Activated T-helper 17 cell treated with anti-CD3 and anti-CD28 coated beads, Interleukin-2, amount 50 U/mL, for 72 hours (primary cell): ENCODE data around the gene PARVB. TPM values are rescaled to one million over a fixed set of nuclear protein-coding genes. Genes with fewer than 3 reads are reported as not detected.

Source experiments
- ATAC-seq: fragments of 150-1000 bp; cut with Tn5 transposase; replicated peaks from 2 replicates; pipeline ENCODE4 v1.10.0; 2021; ENCODE audit warnings: mild to moderate bottlenecking, moderate library complexity
- H3K27ac Mint-ChIP-seq: one replicate; pipeline ENCODE4 v1.8.0; 2022; ENCODE audit warnings: mixed read lengths
- H3K27me3 Mint-ChIP-seq: one replicate; pipeline ENCODE4 v1.8.0; 2022; ENCODE audit warnings: mixed read lengths
- H3K36me3 Mint-ChIP-seq: one replicate; pipeline ENCODE4 v1.8.0; 2022; ENCODE audit warnings: low read depth, mild to moderate bottlenecking, mixed read lengths
- H3K4me1 Mint-ChIP-seq: one replicate; pipeline ENCODE4 v1.8.0; 2022; ENCODE audit warnings: mixed read lengths
- H3K4me3 Mint-ChIP-seq: one replicate; pipeline ENCODE4 v1.8.0; 2022; ENCODE audit warnings: mild to moderate bottlenecking, mixed read lengths
- H3K9me3 Mint-ChIP-seq: one replicate; pipeline ENCODE4 v1.8.0; 2022; ENCODE audit warnings: mixed read lengths
- total RNA-seq, 2 donors: library from RNA; stranded (reverse); gene quantifications; one replicate each; pipeline ENCODE4 v1.2.3, GENCODE V29; 2022

PARVB gene
- total RNA-seq, 2 donors from 2014 or later: 50.2 to 66.1 TPM

DNA sequence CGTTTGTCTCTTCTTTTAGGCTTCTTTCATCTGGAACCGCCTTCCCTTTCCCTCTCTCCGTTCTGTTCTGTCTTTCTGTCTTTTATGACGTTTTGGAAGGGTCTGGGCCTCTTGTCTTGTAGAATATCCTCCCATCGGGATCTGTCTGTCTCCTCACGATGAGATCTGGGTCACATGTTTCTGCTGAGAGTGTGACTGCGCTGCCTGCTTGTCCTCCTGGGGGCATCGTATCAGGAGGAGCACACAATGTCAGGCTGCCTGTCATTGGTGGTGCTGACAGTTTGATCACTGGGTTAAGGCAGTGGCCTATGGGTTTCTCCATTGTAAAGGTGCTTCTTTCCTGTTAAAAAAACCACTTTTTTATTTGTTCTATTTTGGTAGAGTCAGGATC, 96.2 kb downstream of the PARVB start:
- no peak for ATAC-seq
- H3K9me3 Mint-ChIP-seq: peaks cover 4% of the 10 kb centered on the region
- H3K27ac Mint-ChIP-seq: no peak overlapping the region
- H3K4me1 Mint-ChIP-seq: peaks cover 6% of the 10 kb centered on the region
- peaks cover 41% of the 10 kb centered on the region for H3K36me3 Mint-ChIP-seq
- no peaks in the 10 kb centered on the region for H3K27me3 Mint-ChIP-seq
- H3K4me3 Mint-ChIP-seq: no peak overlapping the region

DNA sequence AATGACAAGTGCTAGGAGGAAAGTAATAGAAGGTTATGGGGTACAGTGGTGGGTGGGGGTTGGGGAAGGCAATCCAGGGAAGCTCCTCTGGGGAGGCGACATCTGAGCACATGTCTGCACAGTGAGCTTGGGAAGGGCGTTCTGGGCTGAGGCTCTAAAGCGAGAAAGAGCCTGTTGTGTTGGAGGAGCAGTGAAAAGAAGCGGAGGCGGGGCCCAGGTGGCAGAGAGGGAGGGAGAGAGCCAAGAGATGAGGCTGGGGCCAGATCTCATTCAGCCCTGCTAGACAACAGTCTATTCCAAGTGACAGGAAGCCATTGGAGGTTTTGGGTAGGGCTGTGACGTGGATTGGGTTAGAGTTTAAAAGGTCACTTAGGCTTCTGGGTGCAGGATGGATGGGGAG, 101.3 kb downstream of the PARVB start:
- H3K36me3 Mint-ChIP-seq: peaks cover 36% of the 10 kb centered on the region

DNA sequence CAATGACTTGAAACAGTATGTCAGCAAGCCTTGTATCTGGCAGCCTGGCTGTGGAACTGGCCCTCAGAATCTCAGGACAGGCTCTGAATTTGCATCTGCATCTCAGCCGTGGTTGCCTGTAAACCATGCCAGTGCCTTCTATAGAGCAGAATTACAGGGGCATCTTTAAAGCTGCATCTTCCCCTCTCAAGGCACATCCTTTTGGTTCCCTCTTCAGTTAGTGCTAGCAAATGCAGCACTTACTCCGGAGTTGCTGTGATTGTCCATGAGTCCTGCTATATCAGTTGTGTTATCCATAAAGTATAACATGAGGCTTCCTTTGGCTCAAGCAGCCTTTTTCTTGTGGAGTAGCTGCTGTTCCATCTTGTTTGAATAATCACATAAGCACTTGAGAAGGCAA, 102.7 kb downstream of the PARVB start:
- ATAC-seq: no peak
- peaks cover 5% of the 10 kb centered on the region for H3K4me1 Mint-ChIP-seq
- H3K36me3 Mint-ChIP-seq: peaks cover 30% of the 10 kb centered on the region
- H3K27me3 Mint-ChIP-seq: no peaks in the 10 kb centered on the region
- no peak overlapping the region for H3K4me3 Mint-ChIP-seq
- no peak overlapping the region for H3K27ac Mint-ChIP-seq
- peaks cover 12% of the 10 kb centered on the region for H3K9me3 Mint-ChIP-seq

More for the DNA sequence above, 101.3 kb downstream of the PARVB start:
- Mint-ChIP-seq H3K27me3 (no peaks in the 10 kb centered on the region), H3K27ac (no peak overlapping the region), H3K4me1 (peaks cover 5% of the 10 kb centered on the region), H3K9me3 (peaks cover 12% of the 10 kb centered on the region), H3K4me3 (no peak overlapping the region)
- ATAC-seq: no peak

DNA sequence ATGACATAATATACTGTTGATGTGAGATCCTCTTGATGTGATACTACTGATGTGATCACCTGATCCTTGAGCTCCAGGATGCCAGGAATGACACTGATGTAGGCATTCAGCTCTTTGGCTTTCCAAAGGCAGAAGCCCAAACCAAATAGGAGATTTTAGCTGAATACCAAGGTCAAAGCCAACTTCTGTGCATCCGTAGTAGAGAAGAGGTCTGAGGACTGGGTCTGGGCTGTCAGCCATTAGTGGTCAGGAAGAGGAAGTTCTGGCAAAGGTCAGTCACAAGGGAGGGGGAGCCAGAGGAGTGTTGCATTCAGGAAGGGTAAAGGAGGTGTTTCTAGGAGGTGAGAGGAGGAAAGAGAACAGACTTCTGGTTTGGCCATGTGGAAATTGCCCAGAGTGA, 103.3 kb downstream of the PARVB start:
- no peak for ATAC-seq
- H3K36me3 Mint-ChIP-seq: peaks cover 32% of the 10 kb centered on the region
- peaks cover 12% of the 10 kb centered on the region for H3K9me3 Mint-ChIP-seq
- peaks cover 5% of the 10 kb centered on the region for H3K4me1 Mint-ChIP-seq
- no peaks in the 10 kb centered on the region for H3K27me3 Mint-ChIP-seq
- H3K27ac Mint-ChIP-seq: no peak overlapping the region
- no peak overlapping the region for H3K4me3 Mint-ChIP-seq

DNA sequence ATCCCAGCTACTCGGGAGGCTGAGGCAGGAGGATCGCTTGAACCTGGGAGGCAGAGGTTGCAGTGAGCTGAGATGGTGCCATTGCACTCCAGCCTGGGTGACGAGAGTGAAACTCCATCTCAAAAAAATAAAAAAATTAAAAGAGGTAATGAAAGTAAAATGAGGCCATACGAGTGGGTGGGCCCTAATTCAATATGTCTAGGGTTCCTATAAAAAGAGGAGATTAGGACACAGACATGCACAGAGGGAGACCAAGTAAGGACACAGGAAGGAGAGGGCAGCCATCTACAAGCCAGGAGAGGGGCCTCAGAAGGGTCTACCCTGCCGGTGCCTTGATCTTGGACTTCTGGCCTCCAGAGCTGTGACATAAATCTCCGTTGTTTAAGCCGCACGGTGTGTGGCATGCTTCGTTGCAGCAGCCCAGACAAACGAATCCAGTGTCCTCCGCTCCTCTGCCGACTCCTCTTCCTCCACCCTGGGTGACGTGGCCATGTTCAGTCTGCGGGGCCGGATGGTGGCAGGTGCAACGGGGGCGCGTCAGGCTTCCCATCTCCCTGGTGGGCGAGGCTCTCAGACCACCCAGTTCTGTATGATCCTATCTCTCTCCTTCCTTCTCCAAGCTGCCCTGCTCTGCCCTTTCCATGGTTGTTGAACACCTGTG, 105.0 kb downstream of the PARVB start:
- Mint-ChIP-seq H3K36me3 (peaks cover 39% of the 10 kb centered on the region), H3K27me3 (no peaks in the 10 kb centered on the region), H3K27ac (no peak overlapping the region), H3K4me3 (no peak overlapping the region), H3K4me1 (peaks cover 5% of the 10 kb centered on the region), H3K9me3 (peaks cover 12% of the 10 kb centered on the region)
- no peak for ATAC-seq

DNA sequence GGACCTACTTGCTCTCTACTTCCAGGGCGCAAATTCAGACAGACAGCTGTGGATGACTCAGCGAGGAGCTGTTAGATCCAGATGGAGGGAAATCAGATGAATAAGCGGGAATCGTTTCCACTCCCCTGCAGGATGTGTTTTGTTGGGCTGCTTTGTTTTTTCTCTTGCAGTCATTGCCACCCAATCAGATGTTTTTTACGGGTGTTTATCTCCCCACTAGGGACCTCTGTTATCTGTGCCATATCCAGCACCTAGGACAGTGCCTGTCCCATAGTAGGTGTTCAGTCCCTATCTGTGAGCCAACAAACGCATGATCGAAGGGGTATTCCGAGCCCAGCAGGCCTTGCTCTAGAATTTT, 105.5 kb downstream of the PARVB start:
- H3K9me3 Mint-ChIP-seq: peaks cover 12% of the 10 kb centered on the region
- H3K36me3 Mint-ChIP-seq: peaks cover 42% of the 10 kb centered on the region
- H3K4me3 Mint-ChIP-seq: no peak overlapping the region
- H3K27ac Mint-ChIP-seq: no peak overlapping the region
- no peaks in the 10 kb centered on the region for H3K27me3 Mint-ChIP-seq
- ATAC-seq: no peak
- H3K4me1 Mint-ChIP-seq: peaks cover 5% of the 10 kb centered on the region

DNA sequence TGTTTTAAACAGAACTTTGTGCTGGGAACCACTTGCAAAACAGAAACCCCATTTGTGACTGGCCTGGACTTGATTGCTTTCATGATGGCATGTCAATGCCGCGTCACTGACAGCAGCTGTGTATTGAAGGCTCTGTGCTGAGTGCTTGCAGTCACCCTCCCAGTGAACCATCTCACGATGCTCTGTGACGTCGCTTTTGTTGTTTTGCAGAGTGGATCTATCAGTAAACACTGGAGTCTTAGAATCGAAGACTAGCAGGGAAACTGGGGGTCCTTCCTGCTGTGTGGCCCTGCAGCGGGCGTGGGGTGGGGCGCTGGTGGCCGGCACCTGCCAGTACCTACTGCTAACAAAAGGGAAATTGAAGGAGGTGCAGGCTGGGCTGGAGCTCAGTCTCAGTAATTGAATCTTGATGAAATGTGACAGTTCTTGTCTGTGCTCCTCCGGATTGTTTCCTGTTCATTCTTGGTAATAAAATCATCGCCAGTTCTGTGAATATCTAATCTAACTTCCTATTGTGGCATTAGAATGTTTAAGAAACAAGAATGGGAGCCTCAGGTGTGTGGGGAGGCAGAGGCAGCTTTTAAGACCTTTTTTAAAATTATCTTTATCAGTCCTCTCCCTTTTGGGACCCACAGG, 106.1 kb downstream of the PARVB start:
- Mint-ChIP-seq H3K36me3 (peaks cover 37% of the 10 kb centered on the region), H3K4me3 (no peak overlapping the region), H3K9me3 (peaks cover 9% of the 10 kb centered on the region), H3K27me3 (no peaks in the 10 kb centered on the region), H3K4me1 (peaks cover 5% of the 10 kb centered on the region), H3K27ac (no peak overlapping the region)
- no peak for ATAC-seq

DNA sequence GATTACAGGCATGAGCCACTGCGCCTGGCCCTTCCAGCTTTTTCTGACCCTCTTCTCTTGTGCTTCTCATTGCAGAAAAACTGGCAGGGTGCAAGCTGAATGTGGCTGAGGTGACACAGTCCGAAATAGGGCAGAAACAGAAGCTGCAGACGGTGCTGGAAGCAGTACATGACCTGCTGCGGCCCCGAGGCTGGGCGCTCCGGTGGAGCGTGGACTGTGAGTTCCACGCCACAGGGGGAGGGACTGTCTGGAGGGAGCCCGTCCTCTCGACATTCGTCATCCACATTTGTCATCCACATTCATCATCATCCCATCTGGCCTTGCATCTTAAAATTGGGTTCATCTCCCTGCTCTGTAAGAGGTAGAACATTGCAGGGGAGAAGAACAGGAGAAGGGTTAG, 107.3 kb downstream of the PARVB start:
- H3K27me3 Mint-ChIP-seq: no peaks in the 10 kb centered on the region
- H3K27ac Mint-ChIP-seq: no peak overlapping the region
- peaks cover 10% of the 10 kb centered on the region for H3K9me3 Mint-ChIP-seq
- H3K36me3 Mint-ChIP-seq: peaks cover 40% of the 10 kb centered on the region
- peaks cover 5% of the 10 kb centered on the region for H3K4me1 Mint-ChIP-seq
- no peak overlapping the region for H3K4me3 Mint-ChIP-seq
- no peak for ATAC-seq

DNA sequence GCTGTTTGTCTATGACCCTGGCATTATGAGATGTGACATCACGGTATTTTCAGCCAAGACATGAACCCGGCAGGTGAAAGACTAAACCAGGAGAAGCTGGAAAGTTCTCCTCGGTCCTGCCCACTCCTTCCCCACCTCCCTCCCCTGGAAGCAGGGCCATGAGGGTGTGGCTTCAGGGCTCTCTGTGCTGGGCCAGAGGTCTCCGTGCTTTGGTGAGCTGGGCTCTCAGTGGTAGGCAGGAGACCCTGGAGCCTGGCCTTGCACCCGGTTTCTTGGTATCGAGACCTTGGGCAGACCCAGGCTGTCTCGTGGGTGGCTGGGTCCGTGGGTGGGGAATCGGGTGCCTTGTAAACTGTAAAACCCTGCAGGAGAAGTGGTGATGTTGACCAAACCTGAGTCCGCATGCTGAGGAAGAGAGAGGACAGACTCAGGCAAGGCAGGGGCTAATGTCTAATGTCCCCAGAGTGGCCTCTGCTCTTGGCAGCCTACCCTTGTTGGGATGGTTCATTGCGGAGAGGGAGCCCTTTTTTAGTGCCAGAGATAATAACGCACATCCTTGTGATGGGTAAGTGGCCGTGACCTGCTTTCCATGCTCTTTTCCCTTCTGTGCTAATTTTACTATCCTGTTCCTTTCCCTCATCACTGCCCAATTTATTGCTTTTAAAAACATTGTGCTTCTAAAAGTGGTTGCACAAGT, 108.0 kb downstream of the PARVB start:
- Mint-ChIP-seq H3K9me3 (peaks cover 16% of the 10 kb centered on the region), H3K4me1 (peaks cover 5% of the 10 kb centered on the region), H3K36me3 (peaks cover 47% of the 10 kb centered on the region), H3K4me3 (no peak overlapping the region), H3K27me3 (no peaks in the 10 kb centered on the region), H3K27ac (no peak overlapping the region)
- ATAC-seq: no peak

DNA sequence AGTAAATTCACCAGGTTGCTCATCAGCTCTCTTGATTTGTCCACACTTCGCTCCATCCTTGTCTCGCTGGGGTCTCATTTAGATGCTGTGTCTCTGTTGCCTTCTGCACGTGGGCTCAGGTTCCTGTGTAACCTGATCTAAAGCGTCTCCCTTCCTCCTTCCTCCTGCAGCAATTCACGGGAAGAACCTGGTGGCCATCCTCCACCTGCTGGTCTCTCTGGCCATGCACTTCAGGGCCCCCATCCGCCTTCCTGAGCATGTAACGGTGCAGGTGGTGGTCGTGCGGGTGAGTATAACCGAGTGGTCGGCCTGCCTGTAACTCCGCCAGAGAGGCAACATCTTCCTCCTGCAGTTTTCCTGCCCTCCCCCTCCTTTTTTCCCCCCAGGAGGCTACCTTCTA, 108.6 kb downstream of the PARVB start:
- ATAC-seq: no peak
- no peaks in the 10 kb centered on the region for H3K4me1 Mint-ChIP-seq
- no peaks in the 10 kb centered on the region for H3K27me3 Mint-ChIP-seq
- H3K27ac Mint-ChIP-seq: no peak overlapping the region
- peaks cover 14% of the 10 kb centered on the region for H3K9me3 Mint-ChIP-seq
- peaks cover 51% of the 10 kb centered on the region for H3K36me3 Mint-ChIP-seq
- no peak overlapping the region for H3K4me3 Mint-ChIP-seq

DNA sequence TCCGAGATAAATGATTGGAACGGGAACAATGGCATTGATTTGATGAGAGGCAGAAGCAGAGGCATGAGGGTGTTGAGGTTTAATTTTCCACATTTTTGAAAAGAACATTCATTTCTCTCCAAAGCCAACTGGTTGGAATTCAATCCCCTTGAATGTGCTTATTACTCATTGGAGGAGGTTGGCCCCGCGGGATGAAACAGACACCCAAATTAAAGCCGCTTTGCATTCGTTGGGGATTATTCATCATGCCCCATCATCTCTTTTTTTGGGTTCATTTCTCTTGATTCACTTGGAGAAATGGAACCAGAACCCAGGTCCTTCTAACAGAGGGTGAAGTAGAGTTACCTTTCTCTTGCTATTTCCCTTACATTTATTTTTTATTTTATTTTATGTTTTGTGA, 109.1 kb downstream of the PARVB start:
- peaks cover 56% of the 10 kb centered on the region for H3K36me3 Mint-ChIP-seq
- H3K4me3 Mint-ChIP-seq: no peak overlapping the region
- H3K27ac Mint-ChIP-seq: no peak overlapping the region
- no peaks in the 10 kb centered on the region for H3K27me3 Mint-ChIP-seq
- no peak for ATAC-seq
- H3K9me3 Mint-ChIP-seq: peaks cover 17% of the 10 kb centered on the region
- no peaks in the 10 kb centered on the region for H3K4me1 Mint-ChIP-seq

DNA sequence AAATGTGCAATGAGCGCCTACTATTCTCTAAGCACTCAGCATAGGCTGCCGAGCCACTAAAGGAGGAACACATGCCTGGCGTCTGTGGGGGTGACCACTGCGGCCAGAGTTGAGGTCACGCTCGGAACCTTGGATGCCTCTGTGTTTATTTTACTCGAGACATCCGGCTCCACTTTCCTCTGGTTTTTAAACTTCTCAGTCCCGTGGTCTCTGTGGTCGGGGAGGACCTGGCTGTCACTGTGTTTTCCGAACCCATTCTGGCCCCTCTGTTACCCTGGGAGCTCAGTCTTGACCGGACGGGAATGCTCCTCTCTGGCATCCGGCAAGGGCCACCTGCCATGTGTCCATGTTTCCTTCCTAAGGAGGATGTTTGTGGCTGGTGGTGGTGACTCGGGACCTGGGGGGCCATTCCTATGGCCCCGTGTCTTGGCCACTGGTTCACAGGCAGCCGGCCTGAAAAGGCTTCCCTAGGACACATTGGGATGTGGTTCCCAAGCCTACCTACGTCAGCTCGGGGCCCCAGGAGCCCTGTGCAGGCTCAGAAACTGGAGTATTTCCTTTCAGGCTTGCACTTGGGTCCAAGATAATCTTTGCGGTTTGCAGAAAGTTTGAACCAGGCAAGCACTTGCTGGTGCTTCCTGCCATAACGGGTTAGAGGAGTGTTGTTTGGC, 109.9 kb downstream of the PARVB start:
- Mint-ChIP-seq H3K4me1 (no peaks in the 10 kb centered on the region), H3K9me3 (peaks cover 17% of the 10 kb centered on the region), H3K27ac (no peak overlapping the region), H3K36me3 (peaks cover 64% of the 10 kb centered on the region), H3K27me3 (no peaks in the 10 kb centered on the region), H3K4me3 (no peak overlapping the region)
- ATAC-seq: no peak

DNA sequence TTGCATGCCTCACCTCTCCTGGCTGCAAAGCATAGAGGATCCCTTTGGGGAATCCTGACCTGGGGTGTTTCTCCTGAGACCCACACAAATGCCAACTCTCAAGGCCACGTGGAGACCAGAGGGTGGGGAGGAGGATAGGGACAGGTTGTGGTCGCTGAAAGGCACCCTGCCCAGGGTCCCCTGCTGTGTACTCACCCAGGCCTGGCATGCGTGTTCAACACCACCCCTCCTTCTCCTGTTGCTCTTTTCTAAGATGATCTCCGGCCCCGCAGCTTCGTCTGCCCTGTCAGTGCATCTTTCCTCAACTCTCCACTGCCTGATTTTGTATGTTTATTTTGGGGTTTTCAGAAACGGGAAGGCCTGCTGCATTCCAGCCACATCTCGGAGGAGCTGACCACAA, 112.0 kb downstream of the PARVB start:
- no peak overlapping the region for H3K27ac Mint-ChIP-seq
- no peaks in the 10 kb centered on the region for H3K4me1 Mint-ChIP-seq
- peaks cover 17% of the 10 kb centered on the region for H3K9me3 Mint-ChIP-seq
- no peak overlapping the region for H3K4me3 Mint-ChIP-seq
- H3K36me3 Mint-ChIP-seq: peaks cover 68% of the 10 kb centered on the region
- no peak for ATAC-seq
- H3K27me3 Mint-ChIP-seq: no peaks in the 10 kb centered on the region

DNA sequence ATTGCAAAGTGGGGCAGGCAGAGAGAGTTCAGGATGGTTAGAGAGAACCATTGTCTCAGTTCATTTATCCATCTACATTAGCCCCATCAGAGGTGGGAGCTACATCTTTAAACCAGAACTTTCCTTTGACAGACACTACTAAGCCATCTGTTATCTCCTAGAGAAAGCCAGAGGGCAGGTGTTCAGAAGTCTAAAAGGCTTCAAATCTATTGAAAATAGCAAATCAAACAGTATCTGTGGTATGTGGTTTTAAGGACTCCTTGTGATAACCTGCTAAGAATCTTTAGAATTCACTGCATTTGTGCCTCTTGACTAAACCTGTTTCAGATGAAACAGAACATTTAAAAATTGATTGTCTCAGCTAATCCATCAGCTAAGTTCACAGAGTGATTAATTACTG, 112.7 kb downstream of the PARVB start:
- Mint-ChIP-seq H3K9me3 (peaks cover 17% of the 10 kb centered on the region), H3K36me3 (peaks cover 62% of the 10 kb centered on the region), H3K4me1 (no peaks in the 10 kb centered on the region), H3K27ac (no peak overlapping the region), H3K27me3 (no peaks in the 10 kb centered on the region), H3K4me3 (no peak overlapping the region)
- ATAC-seq: no peak

DNA sequence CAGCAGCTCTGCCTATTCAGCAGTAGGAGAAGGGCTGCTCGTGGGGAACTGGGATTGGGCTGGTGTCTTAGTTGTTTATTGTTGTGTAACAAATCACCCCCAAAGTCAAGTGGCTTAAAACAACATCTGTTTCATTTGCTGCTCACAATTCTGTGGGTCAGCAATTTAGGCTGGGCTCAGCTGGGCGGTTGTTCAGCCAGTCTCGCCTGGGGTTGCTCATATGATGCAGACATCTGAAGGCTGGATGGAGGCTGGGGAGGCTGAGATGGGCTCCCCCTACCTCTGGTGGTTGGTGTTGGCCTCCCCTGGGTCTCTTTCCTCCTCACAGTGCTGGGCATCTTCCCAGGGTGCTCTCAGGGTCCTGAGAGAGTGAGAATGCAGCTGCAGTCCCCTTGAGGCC, 113.3 kb downstream of the PARVB start:
- no peaks in the 10 kb centered on the region for H3K27me3 Mint-ChIP-seq
- H3K36me3 Mint-ChIP-seq: peaks cover 57% of the 10 kb centered on the region
- H3K27ac Mint-ChIP-seq: no peak overlapping the region
- peaks cover 17% of the 10 kb centered on the region for H3K9me3 Mint-ChIP-seq
- no peaks in the 10 kb centered on the region for H3K4me1 Mint-ChIP-seq
- no peak overlapping the region for H3K4me3 Mint-ChIP-seq
- no peak for ATAC-seq
